Lower leg skin (tissue), 4 donors: ENCODE results near the gene COMMD6. TPM values are rescaled to one million over a fixed set of nuclear protein-coding genes. Genes with fewer than 3 reads are reported as not detected.
"Not testable (repeated sequence)": the region's sequence is repeated elsewhere in the genome, so short reads cannot be mapped to it uniquely, and the experiment has no call there.

ENCODE experiments used
- DNase-seq, 2 donors: peaks; one replicate each; pipeline ENCODE4 v3.0.0-alpha.2; 2019; ENCODE audit warnings: low spot score in 2 of 2
- H3K4me3 ChIP-seq: fragments of 200-600 bp; sonication (generic); 2 replicates; pipeline ENCODE4 v1.5.1; 2017; ENCODE audit warnings: mild to moderate bottlenecking, low read depth; ENCODE audit not compliant: poor library complexity, severe bottlenecking
- POLR2A ChIP-seq, 2 donors: fragments of 450-650 bp; IDR thresholded peaks; one replicate each; pipeline ENCODE4 v1.6.1; 2016 to 2017; ENCODE audit warnings: antibody characterized with exemption in 2 of 2, mild to moderate bottlenecking in 1 of 2, moderate library complexity in 1 of 2
- WGBS, 2 donors: methylation state at CpG; one replicate each; pipeline ENCODE4 v1.1.5; 2018; 5-methylcytosine and 5-hydroxymethylcytosine counted together
- intact Hi-C: fragments of 100-400 bp; cut with DNase I; formaldehyde crosslinking; loops from one replicate; pipeline ENCODE4 v1.15.0; 2023; ENCODE audit warnings: low total_unique reads
- total RNA-seq, 4 donors: library from RNA; depleted of rRNA; stranded (reverse); fragments of >200 nt; gene quantifications; one replicate each; pipeline ENCODE4 v1.1.0, GENCODE V29; 2016
- TF ChIP-seq, protein P1 (sequence below), 3 donors: fragments of 450-650 bp; IDR thresholded peaks; one replicate each; pipeline ENCODE4 v1.5.1; 2016; ENCODE audit warnings: antibody characterized with exemption in 3 of 3, mild to moderate bottlenecking in 3 of 3, moderate library complexity in 2 of 3

The COMMD6 gene
- total RNA-seq, 4 donors from 2014 or later, result 15.4 to 169 (median 36.7) TPM

DNA sequence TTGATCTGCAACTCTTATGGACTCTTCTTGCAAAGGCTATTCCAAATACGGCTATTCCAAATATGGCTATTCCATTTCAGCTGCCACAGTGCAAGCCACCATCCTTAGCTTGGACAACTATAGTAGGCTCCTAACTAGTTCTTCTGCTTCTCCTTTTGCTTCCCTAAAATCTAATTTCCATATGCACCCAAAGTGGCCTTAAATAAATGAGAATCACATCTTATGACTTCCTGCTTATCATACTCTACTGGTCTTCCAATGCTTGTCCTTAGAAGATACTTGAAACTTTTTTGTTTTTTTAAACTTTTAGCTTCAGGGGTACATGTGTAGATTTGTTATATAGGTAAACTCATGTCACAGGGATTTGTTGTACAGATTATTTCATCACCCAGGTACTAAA lies 16.8 kb upstream of the COMMD6 start:
- no peak for DNase-seq
- no peak for TF ChIP-seq POLR2A (IDR thresholded peaks at IDR 0.05)
- 96 to 100% methylated on average over 1 of the region's 1 CpG for WGBS, 2 donors
- no peak overlapping the region for H3K4me3 ChIP-seq
- intact Hi-C loops, result no loop called here

DNA sequence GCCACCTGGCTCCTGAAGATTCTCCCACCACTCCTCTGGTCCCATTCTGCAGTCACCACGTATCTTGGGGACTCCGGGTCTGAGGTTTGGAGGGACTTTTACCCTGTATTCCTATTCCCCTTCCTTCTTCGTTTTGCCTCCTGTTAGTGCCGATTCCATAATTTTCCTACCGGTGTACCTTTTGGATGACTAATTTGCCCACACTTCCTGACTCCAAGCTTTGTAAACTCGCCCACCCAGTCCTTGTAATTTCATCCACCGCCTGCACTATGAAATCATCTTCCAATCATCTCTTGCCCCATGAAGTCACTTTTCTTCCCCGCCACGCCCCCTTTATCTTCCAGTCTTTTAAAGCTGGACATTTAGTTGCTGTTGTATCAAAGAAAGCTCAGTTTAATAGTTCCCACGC lies 12.5 kb upstream of the COMMD6 start:
- WGBS, 2 donors, result 2% methylated on average over 10 of the region's 10 CpGs
- intact Hi-C loops, result no loop called here
- no peak for DNase-seq
- H3K4me3 ChIP-seq, result peak overlapping the region; percentile 74
- TF ChIP-seq, protein P1, sequence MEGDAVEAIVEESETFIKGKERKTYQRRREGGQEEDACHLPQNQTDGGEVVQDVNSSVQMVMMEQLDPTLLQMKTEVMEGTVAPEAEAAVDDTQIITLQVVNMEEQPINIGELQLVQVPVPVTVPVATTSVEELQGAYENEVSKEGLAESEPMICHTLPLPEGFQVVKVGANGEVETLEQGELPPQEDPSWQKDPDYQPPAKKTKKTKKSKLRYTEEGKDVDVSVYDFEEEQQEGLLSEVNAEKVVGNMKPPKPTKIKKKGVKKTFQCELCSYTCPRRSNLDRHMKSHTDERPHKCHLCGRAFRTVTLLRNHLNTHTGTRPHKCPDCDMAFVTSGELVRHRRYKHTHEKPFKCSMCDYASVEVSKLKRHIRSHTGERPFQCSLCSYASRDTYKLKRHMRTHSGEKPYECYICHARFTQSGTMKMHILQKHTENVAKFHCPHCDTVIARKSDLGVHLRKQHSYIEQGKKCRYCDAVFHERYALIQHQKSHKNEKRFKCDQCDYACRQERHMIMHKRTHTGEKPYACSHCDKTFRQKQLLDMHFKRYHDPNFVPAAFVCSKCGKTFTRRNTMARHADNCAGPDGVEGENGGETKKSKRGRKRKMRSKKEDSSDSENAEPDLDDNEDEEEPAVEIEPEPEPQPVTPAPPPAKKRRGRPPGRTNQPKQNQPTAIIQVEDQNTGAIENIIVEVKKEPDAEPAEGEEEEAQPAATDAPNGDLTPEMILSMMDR (IDR thresholded peaks at IDR 0.05), result no peak
- TF ChIP-seq POLR2A (IDR thresholded peaks at IDR 0.05), result no peak

DNA sequence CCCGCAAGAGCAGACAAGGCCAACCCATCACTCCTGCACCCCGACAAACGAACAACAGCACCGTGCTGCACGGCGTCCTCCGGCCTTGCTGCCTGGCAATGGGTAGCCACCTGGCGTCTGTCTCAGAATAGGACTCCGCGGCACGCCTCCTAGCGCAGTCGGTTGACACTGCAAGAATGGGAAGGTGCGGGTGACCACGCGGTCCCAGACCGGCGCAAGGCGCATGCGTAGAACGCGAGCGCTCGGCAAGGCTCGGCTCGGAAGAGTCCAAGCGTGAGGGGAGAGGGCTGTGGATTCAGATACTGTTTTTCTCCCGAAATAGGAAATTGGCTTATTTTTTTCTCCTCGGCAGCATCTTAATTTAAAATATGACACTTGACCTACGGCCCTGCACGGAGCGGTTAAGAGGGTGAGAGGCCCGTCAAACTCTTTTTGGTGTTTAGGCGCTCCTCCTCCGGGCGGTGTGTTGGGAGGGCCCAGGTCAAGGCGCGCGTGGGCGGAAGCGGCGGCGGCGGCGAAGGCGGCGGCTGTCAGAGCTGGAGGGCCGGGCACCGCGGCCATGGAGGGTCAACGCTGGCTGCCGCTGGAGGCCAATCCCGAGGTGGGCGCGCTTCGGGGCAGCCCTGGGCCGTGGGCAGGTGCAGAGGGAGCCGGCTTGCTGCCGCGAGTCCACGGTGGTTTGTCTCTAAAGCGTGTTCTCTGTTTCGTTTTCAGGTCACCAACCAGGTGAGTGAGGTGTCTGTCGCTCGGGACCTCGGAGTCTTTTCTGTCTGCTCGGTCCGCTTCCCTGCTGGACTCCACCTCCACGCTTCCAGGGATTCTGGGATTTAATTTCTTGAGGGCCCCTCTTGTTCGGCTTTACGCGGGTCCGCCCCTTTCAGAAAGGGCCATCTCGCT lies 11.9 kb upstream of the COMMD6 start, which contains the start of gene UCHL3:
UCHL3 (plus strand) TSS at position 530 of the 897 bp plus-strand sequence; CDS start at position 560, 30 bp downstream.
- intact Hi-C loops, result loop anchor here (5.0 kb wide), 1 partner anchor 177 kb away; no protein-coding TSS in a partner anchor
- 1% methylated on average over 68 to 74 of the region's 74 CpGs for WGBS, 2 donors
- TF ChIP-seq, protein P1 (IDR thresholded peaks at IDR 0.05), result peak in 1 of 3 donors; percentile 93
- TF ChIP-seq POLR2A (IDR thresholded peaks at IDR 0.05), result no peak
- peak within 1 kb of the TSS; percentile 74 for H3K4me3 ChIP-seq
- DNase-seq, result peak; percentile 93 to 98

DNA sequence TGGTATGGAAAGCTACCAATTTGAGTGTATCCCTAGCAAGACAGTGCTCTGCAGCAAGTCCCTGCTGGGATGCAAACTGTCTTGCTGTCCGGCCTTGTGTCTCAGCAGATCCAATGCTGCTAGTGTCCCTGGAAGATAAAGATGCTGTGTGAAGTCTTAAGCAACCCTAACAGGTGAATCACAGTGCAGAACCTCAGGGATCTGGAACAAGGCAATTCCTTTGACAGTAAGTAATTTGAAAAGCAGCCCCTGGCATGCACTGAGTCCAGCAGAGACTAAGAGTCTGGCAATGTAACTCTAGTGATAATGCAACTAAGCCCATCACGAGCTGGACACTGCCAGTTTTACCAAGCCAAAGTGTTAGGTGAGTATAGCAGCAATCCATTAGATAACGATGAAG lies 10.3 kb upstream of the COMMD6 start:
- intact Hi-C loops, result loop anchor here (5.0 kb wide), 1 partner anchor 176 kb away; no protein-coding TSS in a partner anchor
- WGBS, 2 donors, result 87 to 89% methylated on average over 3 of the region's 3 CpGs
- TF ChIP-seq, protein P1 (IDR thresholded peaks at IDR 0.05), result no peak
- no peak for TF ChIP-seq POLR2A (IDR thresholded peaks at IDR 0.05)
- DNase-seq, result no peak
- no peak overlapping the region for H3K4me3 ChIP-seq

DNA sequence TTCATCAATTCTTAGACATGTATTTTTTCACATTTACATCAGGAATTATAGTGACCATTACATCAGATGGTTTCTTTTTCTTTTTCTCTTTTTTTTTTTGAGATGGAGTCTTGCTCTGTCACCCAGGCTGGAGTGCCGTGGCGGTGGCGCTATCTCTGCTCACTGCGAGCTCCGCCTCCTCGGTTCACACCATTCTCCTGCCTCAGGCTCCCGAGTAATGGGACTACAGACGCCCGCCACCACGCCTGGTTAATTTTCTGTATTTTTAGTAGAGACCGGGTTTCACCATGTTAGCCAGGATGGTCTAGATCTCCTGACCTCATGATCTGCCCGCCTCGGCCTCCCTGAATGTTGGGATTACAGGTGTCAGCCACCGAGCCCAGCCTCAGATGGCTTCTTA lies 7.7 kb upstream of the COMMD6 start:
- not testable (repeated sequence) for DNase-seq, H3K4me3 ChIP-seq
- WGBS, 2 donors, result 86 to 87% methylated on average over 14 of the region's 14 CpGs
- intact Hi-C loops, result loop anchor here (5.0 kb wide), 1 partner anchor 173 kb away; no protein-coding TSS in a partner anchor

DNA sequence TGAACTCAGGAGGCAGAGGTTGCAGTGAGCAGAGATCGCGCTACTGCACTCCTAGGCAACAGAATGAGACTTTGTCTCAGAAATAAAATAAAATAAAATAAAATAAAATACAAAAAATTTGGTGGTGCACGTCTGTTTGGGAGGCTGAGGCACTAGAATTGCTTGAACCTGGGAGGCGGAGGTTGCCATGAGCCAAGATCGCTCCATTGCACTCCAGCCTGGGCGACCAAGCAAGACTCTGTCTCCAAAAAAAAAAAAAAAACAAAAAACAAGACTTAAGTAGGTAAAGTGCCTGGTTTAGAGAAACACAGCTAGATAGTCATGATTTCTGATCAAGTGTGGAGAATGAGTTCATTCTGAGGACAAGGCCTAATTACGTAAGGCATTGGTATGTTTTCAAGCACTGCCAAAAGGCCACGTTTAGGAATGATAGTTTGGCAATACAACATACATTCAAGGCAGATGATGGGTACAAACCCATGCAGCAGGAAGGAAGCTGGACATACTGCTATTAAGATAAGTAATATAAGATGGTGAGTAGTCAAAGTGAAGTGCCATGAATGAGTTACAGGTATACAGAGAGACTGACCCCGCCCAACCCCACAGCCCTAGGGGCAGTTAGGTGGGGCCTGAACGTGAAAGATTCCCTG lies 7.2 kb upstream of the COMMD6 start:
- no peak for DNase-seq
- H3K4me3 ChIP-seq, result no peak overlapping the region
- intact Hi-C loops, result loop anchor here (5.0 kb wide), 1 partner anchor 173 kb away; no protein-coding TSS in a partner anchor
- 72 to 75% methylated on average over 10 of the region's 10 CpGs for WGBS, 2 donors
- TF ChIP-seq, protein P1 (IDR thresholded peaks at IDR 0.05), result no peak
- no peak for TF ChIP-seq POLR2A (IDR thresholded peaks at IDR 0.05)
